GM12874 (cell line): Measurements from ENCODE around the gene USP7.

Source experiments
- CTCF ChIP-seq: IDR thresholded peaks from 2 replicates; pipeline ENCODE4 v1.5.1; 2011; ENCODE audit warnings: low read depth, mild to moderate bottlenecking, control low read depth, low read length, moderate library complexity; ENCODE audit not compliant: insufficient read depth

Gene USP7

GRCh38 chr16:8953064-8953463 lies 10.6 kb downstream of the USP7 start:
- TF ChIP-seq CTCF, result no peak

- no peak for TF ChIP-seq CTCF
These were observed 11.4 kb downstream of the USP7 start for GRCh38 chr16:8952281-8952751.

GRCh38 chr16:8951447-8952280 lies 12.0 kb downstream of the USP7 start:
- no peak for TF ChIP-seq CTCF

GRCh38 chr16:8950580-8951077 lies 13.1 kb downstream of the USP7 start:
- TF ChIP-seq CTCF, result no peak

- no peak for TF ChIP-seq CTCF
These were observed 13.9 kb downstream of the USP7 start for GRCh38 chr16:8949536-8950418.

GRCh38 chr16:8948831-8949230 lies 14.9 kb downstream of the USP7 start:
- TF ChIP-seq CTCF, result no peak

GRCh38 chr16:8948069-8948593 lies 15.6 kb downstream of the USP7 start:
- no peak for TF ChIP-seq CTCF
